ENCODE measurements around the gene ZNF214. TPM values are rescaled to one million over a fixed set of nuclear protein-coding genes. Genes with fewer than 3 reads are reported as not detected.

ZNF214 gene
- total RNA-seq, 2 donors from 2014 or later: 3.1 to 3.6 TPM

DNA sequence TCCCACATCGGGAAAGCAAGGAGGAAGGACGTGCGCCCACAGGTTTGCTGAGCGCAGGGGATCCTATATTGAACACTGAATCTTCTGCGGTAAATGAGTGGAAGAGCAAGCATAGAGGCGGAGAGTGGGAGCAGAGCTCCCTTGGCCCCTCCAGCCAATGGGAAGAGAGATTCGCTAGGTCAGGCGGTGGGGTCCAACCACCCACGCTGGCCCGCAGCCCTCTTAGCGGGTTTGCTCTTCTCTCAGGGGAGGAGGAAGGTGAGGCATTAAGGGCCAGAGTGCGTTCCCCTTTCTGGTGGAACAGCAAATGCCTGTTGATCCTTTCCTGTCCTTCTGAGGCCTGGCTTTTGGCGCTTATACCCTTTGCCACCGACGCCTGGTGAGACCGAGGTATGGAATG lies 10.7 kb upstream of the ZNF214 start:
- no peaks in the 10 kb centered on the region for H3K9me3 ChIP-seq

DNA sequence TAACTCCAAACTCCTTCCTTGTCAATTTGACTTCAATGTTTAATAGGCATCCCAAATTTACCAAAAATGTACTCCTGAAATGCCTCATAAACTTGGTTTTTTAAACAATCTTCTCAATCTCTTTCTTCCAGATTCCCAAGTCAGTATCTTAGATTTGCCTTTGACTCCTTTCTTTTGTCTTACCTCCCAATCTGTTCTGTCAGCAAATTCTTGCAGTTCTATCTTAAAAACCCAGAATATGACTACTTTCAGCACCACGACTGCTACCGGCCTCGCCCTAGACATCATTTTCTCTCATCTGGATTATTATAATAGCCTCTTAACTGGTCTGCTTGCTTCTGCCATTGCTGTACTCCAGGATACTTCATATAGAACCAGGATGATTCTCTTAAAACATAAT lies 8.0 kb upstream of the ZNF214 start:
- WGBS: 90% methylated on average over 3 of the region's 3 CpGs
- Histone ChIP-seq H3K9me3 (no peaks in the 10 kb centered on the region), H3K36me3 (no peaks in the 10 kb centered on the region), H3K4me3 (no peak overlapping the region), H3K27ac (no peak overlapping the region), H3K27me3 (replicated peaks; ENCODE audit: insufficient read depth) (no peaks in the 10 kb centered on the region), H3K4me1 (replicated peaks) (no peaks in the 10 kb centered on the region)
- intact Hi-C loops (cut with DNase I): no loop called here
- no peak for DNase-seq (ENCODE audit: low spot score)
- TF ChIP-seq POLR2AphosphoS5 (IDR thresholded peaks at IDR 0.05): no peak
- TF ChIP-seq POLR2A (IDR thresholded peaks at IDR 0.05): no peak
- TF ChIP-seq, protein P1, sequence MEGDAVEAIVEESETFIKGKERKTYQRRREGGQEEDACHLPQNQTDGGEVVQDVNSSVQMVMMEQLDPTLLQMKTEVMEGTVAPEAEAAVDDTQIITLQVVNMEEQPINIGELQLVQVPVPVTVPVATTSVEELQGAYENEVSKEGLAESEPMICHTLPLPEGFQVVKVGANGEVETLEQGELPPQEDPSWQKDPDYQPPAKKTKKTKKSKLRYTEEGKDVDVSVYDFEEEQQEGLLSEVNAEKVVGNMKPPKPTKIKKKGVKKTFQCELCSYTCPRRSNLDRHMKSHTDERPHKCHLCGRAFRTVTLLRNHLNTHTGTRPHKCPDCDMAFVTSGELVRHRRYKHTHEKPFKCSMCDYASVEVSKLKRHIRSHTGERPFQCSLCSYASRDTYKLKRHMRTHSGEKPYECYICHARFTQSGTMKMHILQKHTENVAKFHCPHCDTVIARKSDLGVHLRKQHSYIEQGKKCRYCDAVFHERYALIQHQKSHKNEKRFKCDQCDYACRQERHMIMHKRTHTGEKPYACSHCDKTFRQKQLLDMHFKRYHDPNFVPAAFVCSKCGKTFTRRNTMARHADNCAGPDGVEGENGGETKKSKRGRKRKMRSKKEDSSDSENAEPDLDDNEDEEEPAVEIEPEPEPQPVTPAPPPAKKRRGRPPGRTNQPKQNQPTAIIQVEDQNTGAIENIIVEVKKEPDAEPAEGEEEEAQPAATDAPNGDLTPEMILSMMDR (IDR thresholded peaks at IDR 0.05): no peak

More for the DNA sequence above, 10.7 kb upstream of the ZNF214 start:
- Histone ChIP-seq H3K4me3 (no peak overlapping the region), H3K27me3 (replicated peaks; ENCODE audit: insufficient read depth) (no peaks in the 10 kb centered on the region), H3K4me1 (replicated peaks) (no peaks in the 10 kb centered on the region), H3K36me3 (no peaks in the 10 kb centered on the region), H3K27ac (no peak overlapping the region)
- intact Hi-C loops (cut with DNase I): no loop called here
- DNase-seq (ENCODE audit: low spot score): no peak
- WGBS: 90% methylated on average over 16 of the region's 16 CpGs
- TF ChIP-seq, protein P1 (IDR thresholded peaks at IDR 0.05): no peak
- TF ChIP-seq POLR2A (IDR thresholded peaks at IDR 0.05): no peak
- TF ChIP-seq POLR2AphosphoS5 (IDR thresholded peaks at IDR 0.05): no peak

DNA sequence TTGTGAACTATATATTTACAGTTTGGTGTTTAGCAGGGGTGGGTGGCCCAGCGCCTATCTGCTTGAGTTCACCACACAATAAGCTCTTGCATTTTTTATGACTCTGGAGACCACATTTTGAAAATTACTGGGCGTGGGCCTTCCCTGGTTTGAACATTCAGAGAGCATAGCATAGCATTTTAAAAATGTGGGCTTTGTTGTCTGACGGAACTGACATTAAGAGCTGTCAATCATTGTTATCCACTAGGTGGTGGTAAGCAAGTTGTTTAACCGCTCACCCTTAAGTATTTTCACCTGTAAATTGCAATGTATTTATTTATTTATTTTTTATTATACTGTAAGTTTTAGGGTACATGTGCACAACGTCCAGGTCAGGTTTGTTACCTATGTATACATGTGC lies 1.2 kb upstream of the ZNF214 start:
- no peak overlapping the region for H3K27ac ChIP-seq
- WGBS: 87% methylated on average over 5 of the region's 5 CpGs
- H3K4me3 ChIP-seq: no peak overlapping the region
- no peaks in the 10 kb centered on the region for H3K27me3 ChIP-seq (replicated peaks; ENCODE audit: insufficient read depth)
- no peak for DNase-seq (ENCODE audit: low spot score)
- no peaks in the 10 kb centered on the region for H3K4me1 ChIP-seq (replicated peaks)
- TF ChIP-seq POLR2A (IDR thresholded peaks at IDR 0.05) (no peak), POLR2AphosphoS5 (IDR thresholded peaks at IDR 0.05) (no peak)
- TF ChIP-seq, protein P1 (IDR thresholded peaks at IDR 0.05): no peak
- intact Hi-C loops (cut with DNase I): no loop called here
- H3K36me3 ChIP-seq: no peaks in the 10 kb centered on the region
- H3K9me3 ChIP-seq: no peaks in the 10 kb centered on the region

DNA sequence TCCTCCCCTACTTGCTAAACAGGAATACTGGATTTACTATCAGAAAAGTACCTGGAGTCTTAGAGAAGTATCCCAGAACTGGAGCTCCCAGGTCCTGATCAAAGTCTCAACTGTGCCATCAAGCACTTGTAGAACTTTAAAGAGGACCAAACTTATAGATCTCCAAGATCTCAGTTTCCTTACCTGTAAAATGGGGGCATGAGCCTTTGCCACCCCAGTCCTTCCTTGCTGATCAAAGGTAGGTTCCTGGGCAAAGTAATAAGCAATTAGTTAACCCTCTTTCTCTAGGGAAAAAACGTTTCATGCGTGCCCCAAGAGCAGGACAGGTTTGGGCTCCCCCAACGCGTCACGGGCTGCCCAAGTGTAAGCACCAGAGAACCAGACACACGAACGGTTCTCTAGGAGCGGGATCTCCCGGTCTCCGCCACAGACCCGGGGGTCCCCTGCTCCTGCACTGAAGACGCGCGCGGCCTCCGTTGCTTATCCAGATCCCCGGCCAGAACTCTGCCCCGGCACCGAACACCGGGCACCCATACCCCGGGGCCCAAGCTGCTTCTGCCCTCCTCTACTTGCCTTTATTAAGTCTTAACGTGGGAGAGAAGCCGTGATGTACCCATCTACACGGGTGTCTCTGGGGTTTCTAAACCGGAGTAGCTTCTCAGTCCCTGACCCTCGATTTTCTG lies 505 bp downstream of the ZNF214 start:
- peak overlapping the region; percentile 45 to 50 for H3K4me3 ChIP-seq
- peak overlapping the region; percentile 65 to 76 for H3K27ac ChIP-seq
- H3K4me1 ChIP-seq (replicated peaks): no peaks in the 10 kb centered on the region
- no peak for TF ChIP-seq POLR2A (IDR thresholded peaks at IDR 0.05)
- TF ChIP-seq, protein P1 (IDR thresholded peaks at IDR 0.05): no peak
- peak; percentile 20 for DNase-seq (ENCODE audit: low spot score)
- no peaks in the 10 kb centered on the region for H3K36me3 ChIP-seq
- intact Hi-C loops (cut with DNase I): no loop called here
- H3K27me3 ChIP-seq (replicated peaks; ENCODE audit: insufficient read depth): no peaks in the 10 kb centered on the region
- 2% methylated on average over 26 of the region's 26 CpGs for WGBS
- no peaks in the 10 kb centered on the region for H3K9me3 ChIP-seq

DNA sequence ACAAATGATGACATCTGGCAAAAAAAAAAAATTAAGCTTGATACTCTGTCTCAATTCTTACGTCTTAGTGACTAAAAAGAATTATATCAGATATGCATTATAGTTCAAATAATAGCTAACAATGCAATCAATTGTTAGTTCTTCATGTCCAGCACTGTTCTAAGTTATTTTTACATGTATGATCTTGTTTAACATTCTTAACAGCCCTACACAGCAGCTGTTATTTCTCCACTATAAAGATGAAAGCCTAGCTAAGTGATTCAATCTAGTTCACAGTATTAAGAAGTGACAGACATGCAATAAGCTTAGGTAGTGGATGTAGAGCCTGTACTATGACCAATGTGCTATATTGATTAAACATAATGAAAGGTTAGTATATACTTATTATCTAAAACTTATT lies 4.1 kb downstream of the ZNF214 start:
- Histone ChIP-seq H3K9me3 (no peaks in the 10 kb centered on the region), H3K4me3 (no peak overlapping the region), H3K27ac (no peak overlapping the region), H3K36me3 (no peaks in the 10 kb centered on the region), H3K27me3 (replicated peaks; ENCODE audit: insufficient read depth) (no peaks in the 10 kb centered on the region), H3K4me1 (replicated peaks) (no peaks in the 10 kb centered on the region)
- TF ChIP-seq POLR2A (IDR thresholded peaks at IDR 0.05) (no peak), POLR2AphosphoS5 (IDR thresholded peaks at IDR 0.05) (no peak)
- TF ChIP-seq, protein P1 (IDR thresholded peaks at IDR 0.05): no peak
- intact Hi-C loops (cut with DNase I): no loop called here
- no peak for DNase-seq (ENCODE audit: low spot score)
- 41% methylated on average over 1 of the region's 1 CpG for WGBS

Data from prostate gland (tissue), 2 donors.